Body of pancreas (tissue), 4 donors: ENCODE data around the gene ITGB2. TPM values are rescaled to one million over a fixed set of nuclear protein-coding genes. Genes with fewer than 3 reads are reported as not detected.
A peak's percentile ranks its signal among the peaks of the same experiment; 100 is the strongest.

Experiments
- ATAC-seq: fragments of 150-250 bp; one replicate; pipeline ENCODE4 v1.9.1; 2016
- DNase-seq, 4 donors: peaks; one replicate each; pipeline ENCODE4 v3.0.0-alpha.2; 2019
- H3K27ac ChIP-seq, 4 donors: fragments of 200-600 bp; sonication (generic); 1 replicate in 3 of 4; 2 replicates in 1 of 4; pipeline versions ENCODE4 v1.5.1 to v1.6.1; 2016 to 2019; ENCODE audit warnings: mild to moderate bottlenecking in 1 of 4, mixed read lengths in 1 of 4, moderate library complexity in 1 of 4
- H3K27me3 ChIP-seq, 2 donors: fragments of 200-600 bp; sonication (generic); one replicate each; pipeline ENCODE4 v1.6.0; 2016; ENCODE audit warnings: mild to moderate bottlenecking in 1 of 2
- H3K36me3 ChIP-seq, 2 donors: fragments of 200-600 bp; sonication (generic); replicated peaks in 1 of 2; 2 replicates each; pipeline ENCODE4 v1.5.1; 2016; ENCODE audit warnings: low read depth in 2 of 2; ENCODE audit not compliant: insufficient read depth in 1 of 2
- H3K4me1 ChIP-seq: fragments of 200-600 bp; sonication (generic); one replicate; pipeline ENCODE4 v1.6.0; 2016
- H3K4me3 ChIP-seq, 2 donors: fragments of 200-600 bp; sonication (generic); 1 replicate in 1 of 2; 2 replicates in 1 of 2; pipeline ENCODE4 v1.5.1; 2016 to 2019
- H3K9me3 ChIP-seq, 3 donors: fragments of 200-600 bp; sonication (generic); 1 replicate in 2 of 3; 2 replicates in 1 of 3; pipeline ENCODE4 v1.5.1; 2016
- CTCF ChIP-seq, 7 experiments: fragments of 450-650 bp in 4 of 7; fragments of 200-600 bp in 3 of 7; sonication (generic) in 3 of 7; IDR thresholded peaks; one replicate each; pipeline ENCODE4 v1.5.1; 2016 to 2019; ENCODE audit warnings: antibody characterized with exemption in 7 of 7
- POLR2A ChIP-seq, 3 donors: fragments of 450-650 bp; IDR thresholded peaks; one replicate each; pipeline ENCODE4 v1.6.1; 2016; ENCODE audit warnings: antibody characterized with exemption in 3 of 3, mild to moderate bottlenecking in 2 of 3
- WGBS, 2 donors: methylation state at CpG; one replicate each; pipeline ENCODE4 v1.1.5; 2017; 5-methylcytosine and 5-hydroxymethylcytosine counted together
- intact Hi-C: fragments of 100-400 bp; cut with DNase I; formaldehyde crosslinking; loops from one replicate; pipeline ENCODE4 v1.15.1; 2023
- total RNA-seq, 2 donors: library from RNA; depleted of rRNA; stranded (reverse); fragments of >200 nt; gene quantifications; one replicate each; pipeline ENCODE4 v1.1.0, GENCODE V29; 2016

The ITGB2 gene
- total RNA-seq, 2 donors from 2014 or later = 17.8 to 23.3 TPM

- TF ChIP-seq CTCF (IDR thresholded peaks at IDR 0.05) (no peak), POLR2A (IDR thresholded peaks at IDR 0.05) (no peak)
- no peak overlapping the region for H3K27ac ChIP-seq
- 90 to 91% methylated on average over 10 to 20 of the region's 20 CpGs for WGBS, 2 donors
- DNase-seq (no peak), ATAC-seq (no peak)
- H3K27me3 ChIP-seq = no peaks in the 10 kb centered on the region
- H3K4me3 ChIP-seq = no peak overlapping the region
- H3K4me1 ChIP-seq = peaks cover 21% of the 10 kb centered on the region
- intact Hi-C loops = no loop called here
- peaks cover 0 to 25% of the 10 kb centered on the region in 2 donors for H3K36me3 ChIP-seq
- H3K9me3 ChIP-seq = no peaks in the 10 kb centered on the region
Measured at GRCh38 chr21:44850208-44850800, 70.4 kb downstream of the ITGB2 start.

DNA sequence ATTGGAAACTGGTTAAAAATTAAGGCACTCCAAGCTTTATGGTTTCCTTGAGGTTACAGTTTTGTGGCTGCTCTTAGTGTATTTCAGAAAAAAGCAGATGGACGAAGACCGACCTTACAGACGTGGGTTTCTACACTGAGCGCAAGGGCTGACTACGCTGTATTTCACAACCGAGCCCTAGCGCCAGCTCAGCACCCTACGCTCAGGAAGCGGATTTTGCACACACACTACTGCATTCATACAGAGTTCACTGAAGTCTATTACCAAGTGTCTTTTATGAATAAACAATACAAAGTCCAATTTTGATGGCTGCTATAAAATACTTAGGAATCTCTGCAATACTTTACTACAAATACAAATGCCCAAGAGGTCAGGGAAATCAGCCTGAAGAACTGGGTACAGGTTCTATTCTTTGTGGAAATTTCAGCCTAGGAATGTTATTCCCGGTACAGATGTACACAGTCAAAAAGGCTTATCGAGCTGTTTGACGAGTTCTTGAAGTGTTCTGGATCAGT is 71.0 kb downstream of the ITGB2 start:
- WGBS, 2 donors = 82 to 88% methylated on average over 12 of the region's 12 CpGs
- peaks cover 0 to 20% of the 10 kb centered on the region in 2 donors for H3K36me3 ChIP-seq
- intact Hi-C loops = no loop called here
- no peak for TF ChIP-seq POLR2A (IDR thresholded peaks at IDR 0.05)
- H3K4me1 ChIP-seq = peaks cover 22% of the 10 kb centered on the region
- ATAC-seq (no peak), DNase-seq (no peak)
- peaks cover 0 to 3% of the 10 kb centered on the region in 2 donors for H3K27me3 ChIP-seq
- no peaks in the 10 kb centered on the region for H3K9me3 ChIP-seq
- H3K4me3 ChIP-seq = no peak overlapping the region
- no peak overlapping the region for H3K27ac ChIP-seq

DNA sequence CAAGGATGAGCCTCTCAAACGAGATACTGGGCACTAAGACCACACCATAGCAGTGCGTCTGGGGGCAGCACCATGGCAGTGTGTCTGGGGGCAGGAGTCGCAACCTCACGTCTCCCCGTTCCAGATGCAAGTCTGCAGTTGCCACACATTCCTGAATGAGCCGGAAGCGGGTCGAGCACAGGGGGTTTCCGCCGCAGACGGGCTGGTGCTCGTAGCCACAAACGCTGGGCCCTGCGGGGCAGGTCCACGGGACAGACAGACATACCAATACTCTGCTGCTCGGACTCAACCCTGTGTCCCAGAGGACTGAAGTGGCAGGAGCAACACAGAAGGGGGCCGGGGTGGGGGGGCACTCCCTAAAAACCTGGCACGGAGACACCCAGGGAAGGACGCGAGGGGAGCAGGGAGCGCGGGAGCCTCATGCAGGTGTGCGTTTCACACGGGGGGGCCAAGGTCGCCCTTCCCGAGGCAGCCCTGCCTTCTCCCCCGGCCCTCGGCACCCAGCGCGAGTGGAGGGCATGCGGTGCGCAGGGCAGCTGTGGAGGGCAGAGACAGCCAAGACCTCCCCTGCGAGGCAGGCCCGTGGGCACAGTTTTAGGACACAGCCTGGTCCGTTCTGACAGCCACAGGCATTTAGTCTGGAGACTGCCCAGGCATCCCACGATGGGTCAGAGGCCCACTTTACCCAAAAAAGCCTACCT is 71.7 kb downstream of the ITGB2 start:
- peaks cover 0 to 15% of the 10 kb centered on the region in 2 donors for H3K36me3 ChIP-seq
- H3K4me3 ChIP-seq = no peak overlapping the region
- H3K4me1 ChIP-seq = peaks cover 22% of the 10 kb centered on the region
- no peak overlapping the region for H3K27ac ChIP-seq
- H3K9me3 ChIP-seq = no peaks in the 10 kb centered on the region
- peaks cover 0 to 3% of the 10 kb centered on the region in 2 donors for H3K27me3 ChIP-seq
- DNase-seq (peak in 2 of 4 donors; percentile 21 to 59), ATAC-seq (no peak)
- WGBS, 2 donors = 58 to 89% methylated on average over 13 to 36 of the region's 36 CpGs
- no peak for TF ChIP-seq POLR2A (IDR thresholded peaks at IDR 0.05)
- no peak for TF ChIP-seq CTCF (IDR thresholded peaks at IDR 0.05)
- intact Hi-C loops = no loop called here

- Histone ChIP-seq H3K36me3 (peaks cover 0 to 11% of the 10 kb centered on the region in 2 donors), H3K4me1 (peaks cover 22% of the 10 kb centered on the region), H3K27me3 (peaks cover 0 to 3% of the 10 kb centered on the region in 2 donors), H3K4me3 (no peak overlapping the region), H3K27ac (no peak overlapping the region), H3K9me3 (no peaks in the 10 kb centered on the region)
- DNase-seq (no peak), ATAC-seq (no peak)
- intact Hi-C loops = no loop called here
- 69 to 81% methylated on average over 12 to 23 of the region's 24 CpGs for WGBS, 2 donors
- TF ChIP-seq POLR2A (IDR thresholded peaks at IDR 0.05) = no peak
- TF ChIP-seq CTCF (IDR thresholded peaks at IDR 0.05) = no peak
Measured at GRCh38 chr21:44847261-44848056, 73.2 kb downstream of the ITGB2 start.
